Measurements from ENCODE around the gene MGAT5.

GRCh38 chr2:134399096-134399495 lies 145.2 kb downstream of the MGAT5 start:
- TF ChIP-seq, protein P1, sequence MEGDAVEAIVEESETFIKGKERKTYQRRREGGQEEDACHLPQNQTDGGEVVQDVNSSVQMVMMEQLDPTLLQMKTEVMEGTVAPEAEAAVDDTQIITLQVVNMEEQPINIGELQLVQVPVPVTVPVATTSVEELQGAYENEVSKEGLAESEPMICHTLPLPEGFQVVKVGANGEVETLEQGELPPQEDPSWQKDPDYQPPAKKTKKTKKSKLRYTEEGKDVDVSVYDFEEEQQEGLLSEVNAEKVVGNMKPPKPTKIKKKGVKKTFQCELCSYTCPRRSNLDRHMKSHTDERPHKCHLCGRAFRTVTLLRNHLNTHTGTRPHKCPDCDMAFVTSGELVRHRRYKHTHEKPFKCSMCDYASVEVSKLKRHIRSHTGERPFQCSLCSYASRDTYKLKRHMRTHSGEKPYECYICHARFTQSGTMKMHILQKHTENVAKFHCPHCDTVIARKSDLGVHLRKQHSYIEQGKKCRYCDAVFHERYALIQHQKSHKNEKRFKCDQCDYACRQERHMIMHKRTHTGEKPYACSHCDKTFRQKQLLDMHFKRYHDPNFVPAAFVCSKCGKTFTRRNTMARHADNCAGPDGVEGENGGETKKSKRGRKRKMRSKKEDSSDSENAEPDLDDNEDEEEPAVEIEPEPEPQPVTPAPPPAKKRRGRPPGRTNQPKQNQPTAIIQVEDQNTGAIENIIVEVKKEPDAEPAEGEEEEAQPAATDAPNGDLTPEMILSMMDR (IDR thresholded peaks at IDR 0.05; ENCODE audit: low read depth, low read length), result no peak
- TF ChIP-seq POLR2A (IDR thresholded peaks at IDR 0.05; ENCODE audit: extremely low read depth, insufficient read length), result no peak
- TF ChIP-seq MYC (IDR thresholded peaks at IDR 0.05; ENCODE audit: low read depth, low read length), result no peak

Data from NB4 (cell line).